ENCODE measurements around the gene DRAM2.

Gene DRAM2

GRCh38 chr1:111142356-111142975 is 2.6 kb upstream of the DRAM2 start:
- no peak for TF ChIP-seq CTCF (IDR thresholded peaks at IDR 0.05; ENCODE audit: extremely low read depth, missing control alignments)
- no peak for DNase-seq (ENCODE audit: low spot score)

GRCh38 chr1:111141245-111142220 is 1.6 kb upstream of the DRAM2 start:
- TF ChIP-seq CTCF (IDR thresholded peaks at IDR 0.05; ENCODE audit: extremely low read depth, missing control alignments), result no peak
- DNase-seq (ENCODE audit: low spot score), result no peak

GRCh38 chr1:111140680-111140967 is 731 bp upstream of the DRAM2 start:
- no peak for TF ChIP-seq CTCF (IDR thresholded peaks at IDR 0.05; ENCODE audit: extremely low read depth, missing control alignments)
- no peak for DNase-seq (ENCODE audit: low spot score)

GRCh38 chr1:111139324-111139955 is 453 bp downstream of the DRAM2 start:
- DNase-seq (ENCODE audit: low spot score), result peak; percentile 67
- no peak for TF ChIP-seq CTCF (IDR thresholded peaks at IDR 0.05; ENCODE audit: extremely low read depth, missing control alignments)

GRCh38 chr1:111133866-111134265 is 6.0 kb downstream of the DRAM2 start:
- no peak for DNase-seq (ENCODE audit: low spot score)
- TF ChIP-seq CTCF (IDR thresholded peaks at IDR 0.05; ENCODE audit: extremely low read depth, missing control alignments), result no peak

GRCh38 chr1:111131693-111132092 is 8.2 kb downstream of the DRAM2 start:
- DNase-seq (ENCODE audit: low spot score), result no peak
- TF ChIP-seq CTCF (IDR thresholded peaks at IDR 0.05; ENCODE audit: extremely low read depth, missing control alignments), result no peak

- DNase-seq (ENCODE audit: low spot score), result no peak
- no peak for TF ChIP-seq CTCF (IDR thresholded peaks at IDR 0.05; ENCODE audit: extremely low read depth, missing control alignments)
Observed at GRCh38 chr1:111129376-111129775, 10.5 kb downstream of the DRAM2 start.

All from GM20000 (cell line).